ENCODE results near the gene BRMS1. TPM values are rescaled to one million over a fixed set of nuclear protein-coding genes. Genes with fewer than 3 reads are reported as not detected.
A peak's percentile ranks its signal among the peaks of the same experiment; 100 is the strongest.

The BRMS1 gene
- total and polyA plus RNA-seq, 2 donors from 2014 or later = 32.8 to 69.7 TPM

DNA sequence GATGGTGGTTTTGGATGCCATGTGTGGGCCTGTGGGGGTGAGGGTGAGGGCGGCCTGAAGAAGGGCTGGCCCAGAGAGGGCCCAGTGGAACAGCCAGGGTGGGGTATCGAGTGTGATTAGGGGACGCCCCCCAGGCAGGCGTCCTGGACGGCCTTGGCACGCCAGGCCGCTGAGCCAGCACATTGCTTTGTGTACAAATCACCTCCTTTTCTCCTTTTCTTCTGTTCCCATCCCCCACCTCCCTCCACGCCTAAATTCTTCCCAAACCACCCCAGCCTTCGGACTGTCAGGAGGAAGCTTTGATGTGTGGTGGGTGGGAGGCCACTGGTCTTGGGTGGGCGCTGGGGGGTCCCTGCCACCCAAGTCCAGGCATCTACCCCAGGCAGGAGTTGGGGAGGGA, 20.2 kb downstream of the BRMS1 start:
- Histone ChIP-seq H3K36me3 (ENCODE audit: control insufficient read depth in 2 of 3, insufficient read depth in 3 of 3, low read length in 3 of 3) (no peaks in the 10 kb centered on the region), H3K9ac (ENCODE audit: low read length in 3 of 3) (no peak overlapping the region), H3K9me3 (ENCODE audit: control insufficient read depth in 2 of 3, insufficient read depth in 1 of 3, low read length in 3 of 3) (no peaks in the 10 kb centered on the region), H3K4me1 (ENCODE audit: control insufficient read depth in 2 of 3, insufficient read depth in 2 of 3, low read depth in 1 of 3, low read length in 3 of 3) (peaks cover 0 to 17% (median 11%) of the 10 kb centered on the region in 3 donors), H3K27ac (ENCODE audit: low read depth in 2 of 2, low read length in 2 of 2) (no peak overlapping the region), H3K4me3 (ENCODE audit: low read length in 3 of 3) (no peak overlapping the region), H3K27me3 (ENCODE audit: control insufficient read depth, insufficient read depth, low read length) (no peaks in the 10 kb centered on the region)
- TF ChIP-seq CTCF (IDR thresholded peaks at IDR 0.05; ENCODE audit: borderline replicate concordance, extremely low read depth, insufficient read depth) = no peak
- DNase-seq = no peak
- intact Hi-C loops (cut with DNase I) = no loop called here
- no peak for FAIRE-seq

GRCh38 chr11:66323684-66324083, 21.2 kb downstream of the BRMS1 start:
- Histone ChIP-seq H3K27me3 (ENCODE audit: control insufficient read depth, insufficient read depth, low read length) (no peaks in the 10 kb centered on the region), H3K9me3 (ENCODE audit: control insufficient read depth in 2 of 3, insufficient read depth in 1 of 3, low read length in 3 of 3) (no peaks in the 10 kb centered on the region), H3K36me3 (ENCODE audit: control insufficient read depth in 2 of 3, insufficient read depth in 3 of 3, low read length in 3 of 3) (no peaks in the 10 kb centered on the region), H3K4me3 (ENCODE audit: low read length in 3 of 3) (no peak overlapping the region), H3K9ac (ENCODE audit: low read length in 3 of 3) (no peak overlapping the region), H3K27ac (ENCODE audit: low read depth in 2 of 2, low read length in 2 of 2) (no peak overlapping the region), H3K4me1 (ENCODE audit: control insufficient read depth in 2 of 3, insufficient read depth in 2 of 3, low read depth in 1 of 3, low read length in 3 of 3) (peaks cover 0 to 19% (median 10%) of the 10 kb centered on the region in 3 donors)
- TF ChIP-seq CTCF (IDR thresholded peaks at IDR 0.05; ENCODE audit: borderline replicate concordance, extremely low read depth, insufficient read depth) = no peak
- intact Hi-C loops (cut with DNase I) = no loop called here
- DNase-seq = no peak
- FAIRE-seq = no peak

DNA sequence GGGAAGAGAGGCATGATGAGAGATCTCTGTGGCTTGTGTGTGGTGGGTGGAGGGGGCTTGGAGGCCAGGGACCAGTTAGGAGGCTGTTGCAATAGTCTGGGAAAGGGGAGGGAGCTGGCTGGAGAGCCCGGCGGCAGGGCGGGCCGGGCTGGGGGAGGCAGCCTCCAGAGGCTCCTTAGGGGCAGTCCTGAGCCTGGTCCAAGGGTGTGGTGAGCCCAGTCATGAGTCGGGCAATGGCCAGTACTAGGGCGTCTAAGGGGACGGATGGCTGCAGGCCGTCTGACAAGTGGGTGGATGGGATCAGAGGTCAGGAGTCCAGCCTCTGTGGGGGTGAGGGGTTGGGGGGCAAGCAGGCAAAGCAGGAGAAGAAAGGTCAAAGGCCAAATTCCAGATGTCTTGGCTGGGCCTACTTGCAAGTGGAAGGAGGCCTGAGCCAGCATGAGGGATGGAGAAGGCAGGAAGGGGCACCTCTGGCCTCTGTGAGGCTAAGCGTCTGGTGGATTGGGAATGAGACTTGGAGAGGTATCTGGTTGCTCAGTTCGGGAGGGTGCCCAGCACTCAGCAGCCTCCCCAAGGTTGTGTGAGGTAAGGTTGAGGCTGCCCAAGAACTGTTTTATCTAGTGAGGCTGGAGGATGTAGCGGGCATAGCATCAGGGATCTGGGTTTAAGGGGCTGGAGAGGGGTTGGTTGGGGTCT, 22.0 kb downstream of the BRMS1 start:
- Histone ChIP-seq H3K4me3 (ENCODE audit: low read length in 3 of 3) (no peak overlapping the region), H3K36me3 (ENCODE audit: control insufficient read depth in 2 of 3, insufficient read depth in 3 of 3, low read length in 3 of 3) (no peaks in the 10 kb centered on the region), H3K9me3 (ENCODE audit: control insufficient read depth in 2 of 3, insufficient read depth in 1 of 3, low read length in 3 of 3) (no peaks in the 10 kb centered on the region), H3K9ac (ENCODE audit: low read length in 3 of 3) (no peak overlapping the region), H3K27me3 (ENCODE audit: control insufficient read depth, insufficient read depth, low read length) (no peaks in the 10 kb centered on the region), H3K27ac (ENCODE audit: low read depth in 2 of 2, low read length in 2 of 2) (no peak overlapping the region), H3K4me1 (ENCODE audit: control insufficient read depth in 2 of 3, insufficient read depth in 2 of 3, low read depth in 1 of 3, low read length in 3 of 3) (peaks cover 2 to 16% (median 3%) of the 10 kb centered on the region in 3 donors)
- intact Hi-C loops (cut with DNase I) = no loop called here
- no peak for TF ChIP-seq CTCF (IDR thresholded peaks at IDR 0.05; ENCODE audit: borderline replicate concordance, extremely low read depth, insufficient read depth)
- FAIRE-seq (no peak), DNase-seq (peak in 1 of 5 donors; percentile 89)

Measured in kidney (tissue), 14 donors.